Neuronal stem cell (in vitro differentiated cells): ENCODE results near the gene ALDH1A1.

Source experiments
- DNase-seq: peaks from one replicate; pipeline ENCODE4 v3.0.0-alpha.2; 2013; ENCODE audit warnings: low spot score
- H2AFZ ChIP-seq: one replicate; pipeline ENCODE4 v1.6.1; 2013; ENCODE audit warnings: mild to moderate bottlenecking, low read length, inconsistent platforms
- H2AK5ac ChIP-seq: 2 replicates; pipeline ENCODE4 v1.6.1; 2013; ENCODE audit warnings: low read depth, mild to moderate bottlenecking, inconsistent platforms, low read length, moderate library complexity, mixed read lengths
- H2BK120ac ChIP-seq: 2 replicates; pipeline ENCODE4 v1.6.1; 2013; ENCODE audit warnings: low read depth, mild to moderate bottlenecking, inconsistent platforms, low read length, moderate library complexity, mixed read lengths
- H2BK12ac ChIP-seq: one replicate; pipeline ENCODE4 v1.6.1; 2013; ENCODE audit warnings: low read length, inconsistent platforms
- H2BK15ac ChIP-seq: 2 replicates; pipeline ENCODE4 v1.6.1; 2013; ENCODE audit warnings: mild to moderate bottlenecking, low read length, inconsistent platforms, mixed read lengths
- H2BK5ac ChIP-seq: one replicate; pipeline ENCODE4 v1.6.1; 2013; ENCODE audit warnings: inconsistent platforms, mild to moderate bottlenecking, low read length, moderate library complexity
- H3K14ac ChIP-seq: one replicate; pipeline ENCODE4 v1.6.1; 2013; ENCODE audit warnings: low read length, inconsistent platforms
- H3K18ac ChIP-seq: 2 replicates; pipeline ENCODE4 v1.6.1; 2013; ENCODE audit warnings: low read length, inconsistent platforms
- H3K23ac ChIP-seq: 2 replicates; pipeline ENCODE4 v1.6.1; 2013; ENCODE audit warnings: low read depth, mild to moderate bottlenecking, mixed read lengths, low read length, inconsistent platforms; ENCODE audit not compliant: poor library complexity
- H3K27ac ChIP-seq: replicated peaks from 3 replicates; pipeline ENCODE4 v1.5.1; 2013; ENCODE audit warnings: low read length, inconsistent platforms
- H3K27me3 ChIP-seq, 3 experiments: 2 replicates each; pipeline ENCODE4 v1.6.1; 2013; ENCODE audit warnings: low read length in 3 of 3, mild to moderate bottlenecking in 2 of 3, inconsistent platforms in 1 of 3, low read depth in 1 of 3, mixed read lengths in 1 of 3, moderate library complexity in 1 of 3; ENCODE audit not compliant: control insufficient read depth in 3 of 3, insufficient read depth in 3 of 3
- H3K36me3 ChIP-seq, 2 donors: replicated peaks in 1 of 2; 2 replicates each; pipeline ENCODE4 v1.6.1; 2013; ENCODE audit warnings: low read length in 2 of 2; ENCODE audit not compliant: control insufficient read depth in 2 of 2, insufficient read depth in 2 of 2
- H3K4ac ChIP-seq: 2 replicates; pipeline ENCODE4 v1.6.1; 2013; ENCODE audit warnings: inconsistent platforms, mild to moderate bottlenecking, low read length, moderate library complexity
- H3K4me1 ChIP-seq, 2 donors: 1 replicate in 1 of 2; 2 replicates in 1 of 2; pipeline ENCODE4 v1.6.1; 2013; ENCODE audit warnings: low read length in 2 of 2, low read depth in 1 of 2; ENCODE audit not compliant: control insufficient read depth in 2 of 2, insufficient read depth in 1 of 2
- H3K4me2 ChIP-seq: one replicate; pipeline ENCODE4 v1.6.1; 2013; ENCODE audit warnings: mild to moderate bottlenecking, low read length, inconsistent platforms; ENCODE audit not compliant: insufficient read depth, poor library complexity, severe bottlenecking
- H3K4me3 ChIP-seq, 2 donors: 2 replicates each; pipeline ENCODE4 v1.5.1; 2013; ENCODE audit warnings: low read length in 2 of 2, mild to moderate bottlenecking in 2 of 2, inconsistent platforms in 1 of 2, moderate library complexity in 1 of 2
- H3K79me1 ChIP-seq: one replicate; pipeline ENCODE4 v1.6.1; 2013; ENCODE audit warnings: low read depth, mild to moderate bottlenecking, inconsistent platforms, low read length, moderate library complexity
- H3K9ac ChIP-seq: one replicate; pipeline ENCODE4 v1.6.1; 2013; ENCODE audit warnings: mild to moderate bottlenecking, low read depth, low read length, inconsistent platforms; ENCODE audit not compliant: poor library complexity
- H3K9me3 ChIP-seq, 2 donors: replicated peaks in 1 of 2; 2 replicates each; pipeline versions ENCODE3 to v1.6.1; 2013; ENCODE audit warnings: low read length in 2 of 2, mild to moderate bottlenecking in 2 of 2, inconsistent platforms in 1 of 2, low read depth in 1 of 2, mixed read lengths in 1 of 2, moderate library complexity in 1 of 2; ENCODE audit not compliant: control insufficient read depth in 2 of 2, insufficient read depth in 1 of 2
- H4K8ac ChIP-seq: one replicate; pipeline ENCODE4 v1.6.1; 2013; ENCODE audit warnings: low read depth, mild to moderate bottlenecking, inconsistent platforms, low read length, moderate library complexity
- H4K91ac ChIP-seq: one replicate; pipeline ENCODE4 v1.6.1; 2013; ENCODE audit warnings: low read length, low read depth, mild to moderate bottlenecking, inconsistent platforms; ENCODE audit not compliant: poor library complexity
- WGBS, 2 donors: extraction: QIAGEN DNeasy Blood & Tissue Kit; methylation state at CpG; one replicate each; pipeline ENCODE4 v1.1.7; 2013; ENCODE audit warnings: missing lambda C conversion rate in 2 of 2, mixed read lengths in 1 of 2; ENCODE audit not compliant: insufficient read length in 2 of 2, insufficient replicate concordance in 1 of 2; ENCODE audit errors: extremely low coverage in 2 of 2; 5-methylcytosine and 5-hydroxymethylcytosine counted together

The ALDH1A1 gene

DNA sequence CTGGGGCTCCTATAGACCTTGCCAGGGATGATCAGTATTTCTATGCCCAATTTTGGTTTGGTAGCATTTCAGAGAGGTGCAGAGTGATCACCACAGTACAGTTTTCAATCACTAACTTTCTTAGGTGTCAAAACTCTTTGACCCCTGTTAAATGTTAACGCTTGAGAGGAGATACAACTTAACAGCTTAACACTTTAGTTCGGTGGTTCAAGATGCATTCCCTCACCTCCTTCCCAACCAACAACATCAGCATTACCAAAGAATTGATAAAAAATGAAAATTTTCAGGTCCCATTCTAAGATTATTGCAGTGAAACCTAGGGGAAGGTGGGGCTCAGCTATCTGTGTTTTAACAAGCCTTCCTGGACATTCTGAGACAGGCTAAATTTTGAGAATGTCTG, 16.2 kb downstream of the ALDH1A1 start:
- Histone ChIP-seq H3K4me3 (no peak overlapping the region), H2BK5ac (no peak overlapping the region), H3K27ac (no peak overlapping the region), H3K4me2 (no peak overlapping the region), H4K8ac (no peak overlapping the region), H3K4ac (no peak overlapping the region), H2BK12ac (no peak overlapping the region), H3K9me3 (no peaks in the 10 kb centered on the region), H3K4me1 (no peaks in the 10 kb centered on the region), H3K9ac (no peak overlapping the region), H3K79me1 (no peaks in the 10 kb centered on the region), H4K91ac (no peak overlapping the region), H2AK5ac (no peak overlapping the region), H3K36me3 (no peaks in the 10 kb centered on the region), H3K14ac (no peak overlapping the region), H3K27me3 (peaks cover 0 to 6% (median 0%) of the 10 kb centered on the region in 3 experiments), H3K23ac (no peak overlapping the region), H2AFZ (no peak overlapping the region), H2BK120ac (no peak overlapping the region), H3K18ac (no peak overlapping the region), H2BK15ac (no peak overlapping the region)
- no peak for DNase-seq
- no CpG with 5 or more reads among the region's 2 CpGs for WGBS, 2 donors

DNA sequence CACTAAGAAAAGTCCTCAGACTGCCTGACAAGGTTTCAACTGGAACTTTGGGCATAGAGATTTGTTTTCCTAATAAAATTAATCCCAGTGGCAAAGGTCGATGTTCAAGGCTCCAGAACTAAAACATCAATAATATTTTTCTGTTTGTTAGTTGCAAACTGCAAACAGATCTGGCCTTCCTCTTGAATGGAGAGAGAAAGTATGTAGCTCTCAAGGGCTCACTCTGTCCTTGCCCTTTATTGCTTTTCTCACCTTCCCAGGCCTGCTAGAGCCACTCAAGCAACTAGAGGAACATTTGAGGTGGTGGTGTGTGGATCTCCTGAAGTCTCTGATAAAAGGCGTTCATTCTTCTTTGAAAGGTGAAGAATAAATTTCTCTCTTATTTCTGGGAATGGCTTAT, 16.6 kb downstream of the ALDH1A1 start:
- no peak overlapping the region for H2BK15ac ChIP-seq
- no peak overlapping the region for H3K4me2 ChIP-seq
- H3K4me3 ChIP-seq = no peak overlapping the region
- no peaks in the 10 kb centered on the region for H3K36me3 ChIP-seq
- H2AK5ac ChIP-seq = no peak overlapping the region
- no peak overlapping the region for H3K9ac ChIP-seq
- H4K91ac ChIP-seq = no peak overlapping the region
- H3K27me3 ChIP-seq = peaks cover 0 to 4% (median 0%) of the 10 kb centered on the region in 3 experiments
- WGBS, 2 donors = no CpG with 5 or more reads among the region's 2 CpGs
- H3K14ac ChIP-seq = no peak overlapping the region
- no peak overlapping the region for H3K23ac ChIP-seq
- no peaks in the 10 kb centered on the region for H3K79me1 ChIP-seq
- no peak for DNase-seq
- H3K4ac ChIP-seq = no peak overlapping the region
- no peak overlapping the region for H3K27ac ChIP-seq
- H2AFZ ChIP-seq = no peak overlapping the region
- no peaks in the 10 kb centered on the region for H3K4me1 ChIP-seq
- H2BK120ac ChIP-seq = no peak overlapping the region
- H2BK5ac ChIP-seq = no peak overlapping the region
- no peak overlapping the region for H4K8ac ChIP-seq
- no peak overlapping the region for H2BK12ac ChIP-seq
- H3K18ac ChIP-seq = no peak overlapping the region
- no peaks in the 10 kb centered on the region for H3K9me3 ChIP-seq

DNA sequence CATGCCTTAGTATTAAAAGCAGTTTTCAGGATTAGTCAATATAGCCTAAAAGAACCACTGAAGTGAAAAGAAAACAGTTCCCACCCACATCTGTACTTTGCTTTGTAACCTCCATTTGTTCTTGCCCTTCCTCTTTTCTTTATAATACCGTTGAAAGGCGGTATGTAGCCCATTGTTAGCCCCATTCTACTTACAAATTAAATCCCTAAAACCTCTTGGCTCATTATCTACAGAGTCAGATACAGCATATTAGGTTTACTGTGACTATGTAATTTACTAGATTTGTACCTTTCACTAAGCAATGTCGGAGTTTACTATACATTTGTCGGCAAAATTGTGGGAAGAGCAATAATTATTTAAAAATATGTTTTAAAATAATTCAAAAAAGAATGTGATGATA, 17.3 kb downstream of the ALDH1A1 start:
- no peak overlapping the region for H3K4ac ChIP-seq
- H3K4me3 ChIP-seq = no peak overlapping the region
- no peaks in the 10 kb centered on the region for H3K36me3 ChIP-seq
- no peak overlapping the region for H2BK12ac ChIP-seq
- H3K4me1 ChIP-seq = no peaks in the 10 kb centered on the region
- H3K4me2 ChIP-seq = no peak overlapping the region
- H4K8ac ChIP-seq = no peak overlapping the region
- H2BK15ac ChIP-seq = no peak overlapping the region
- no peak overlapping the region for H2AFZ ChIP-seq
- peaks cover 0 to 4% (median 0%) of the 10 kb centered on the region in 3 experiments for H3K27me3 ChIP-seq
- no peak overlapping the region for H3K23ac ChIP-seq
- no peak overlapping the region for H3K27ac ChIP-seq
- no peak overlapping the region for H2BK120ac ChIP-seq
- H3K14ac ChIP-seq = no peak overlapping the region
- no peak overlapping the region for H3K18ac ChIP-seq
- no CpG with 5 or more reads among the region's 4 CpGs for WGBS, 2 donors
- no peak overlapping the region for H2AK5ac ChIP-seq
- no peaks in the 10 kb centered on the region for H3K9me3 ChIP-seq
- H3K9ac ChIP-seq = no peak overlapping the region
- no peaks in the 10 kb centered on the region for H3K79me1 ChIP-seq
- H2BK5ac ChIP-seq = no peak overlapping the region
- H4K91ac ChIP-seq = no peak overlapping the region
- DNase-seq = peak; percentile 14

DNA sequence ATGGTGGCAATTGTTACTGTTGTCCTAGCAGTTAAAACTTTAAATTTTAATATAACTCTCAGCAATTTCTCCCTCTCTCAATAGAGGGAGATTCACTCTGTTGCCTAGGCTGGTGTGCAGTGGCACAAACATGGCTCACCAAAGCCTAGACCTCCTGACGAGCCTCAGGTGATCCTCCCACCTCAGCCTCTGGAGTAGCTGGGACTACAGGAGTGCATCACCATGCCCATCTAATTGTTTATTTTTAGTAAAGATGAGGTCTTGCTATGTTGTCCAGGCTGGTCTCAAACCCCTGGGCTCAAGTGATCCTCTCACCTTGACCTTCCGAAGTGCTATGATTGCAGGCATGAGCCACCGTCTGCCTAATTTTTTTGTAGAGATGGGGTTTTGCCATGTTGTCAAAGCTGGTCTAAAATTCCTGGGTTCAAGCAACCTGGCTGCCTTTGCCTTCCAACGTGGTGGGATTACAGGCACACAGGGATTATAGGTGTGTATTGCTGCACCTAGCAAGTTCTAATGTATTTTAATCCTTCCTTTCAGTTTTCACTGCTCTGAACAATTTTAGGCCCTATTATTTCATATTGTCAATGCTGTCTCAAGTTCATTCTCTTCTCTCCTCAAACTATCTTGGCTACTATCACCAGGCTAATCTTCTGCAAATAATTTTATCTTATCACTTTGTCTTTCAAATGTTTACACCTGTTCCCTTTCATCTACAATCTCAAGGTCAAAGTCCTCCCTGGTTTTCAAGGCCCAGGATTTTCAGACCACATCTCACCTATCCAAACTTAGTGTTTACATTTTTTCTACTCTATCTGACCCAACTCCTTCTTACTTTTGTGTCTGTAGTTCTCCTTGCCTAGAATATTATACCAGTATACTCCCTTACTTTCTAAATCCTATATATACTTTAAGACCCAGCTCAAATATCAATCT, 18.9 kb downstream of the ALDH1A1 start:
- Histone ChIP-seq H3K9me3 (no peaks in the 10 kb centered on the region), H2BK5ac (no peak overlapping the region), H3K4ac (no peak overlapping the region), H3K27ac (no peak overlapping the region), H2BK15ac (no peak overlapping the region), H2AK5ac (no peak overlapping the region), H3K14ac (no peak overlapping the region), H3K27me3 (peaks cover 0 to 4% (median 0%) of the 10 kb centered on the region in 3 experiments), H2AFZ (no peak overlapping the region), H3K4me3 (no peak overlapping the region), H3K18ac (no peak overlapping the region), H2BK120ac (no peak overlapping the region), H4K91ac (no peak overlapping the region), H2BK12ac (no peak overlapping the region), H3K23ac (no peak overlapping the region), H3K36me3 (no peaks in the 10 kb centered on the region), H3K9ac (no peak overlapping the region), H3K79me1 (no peaks in the 10 kb centered on the region), H3K4me2 (no peak overlapping the region), H4K8ac (no peak overlapping the region), H3K4me1 (no peaks in the 10 kb centered on the region)
- WGBS, 2 donors = no CpG with 5 or more reads among the region's 4 CpGs
- DNase-seq = no peak
